Measurements from ENCODE around the gene STARD7. TPM values are rescaled to one million over a fixed set of nuclear protein-coding genes. Genes with fewer than 3 reads are reported as not detected.

The STARD7 gene
- total and polyA plus RNA-seq, 2 donors (not counting 3 experiments of a cell fraction or from before 2014, with no cell fraction given), result 61.2 to 132 TPM

GRCh38 chr2:96156926-96157648 lies 51.5 kb downstream of the STARD7 start:
- Histone ChIP-seq H2AFZ (ENCODE audit: low read depth, low read length) (no peak overlapping the region), H3K9me3 (replicated peaks; ENCODE audit: control insufficient read depth, insufficient read depth, low read length) (no peaks in the 10 kb centered on the region), H3K27ac (ENCODE audit: insufficient read depth, low read depth, low read length) (no peak overlapping the region), H3K4me1 (ENCODE audit: control insufficient read depth, extremely low read depth, insufficient read depth, low read length) (no peaks in the 10 kb centered on the region), H3K27me3 (ENCODE audit: control insufficient read depth in 2 of 2, insufficient read depth in 2 of 2, low read length in 2 of 2) (peaks cover 0 to 6% of the 10 kb centered on the region in 2 experiments), H3K79me2 (ENCODE audit: control insufficient read depth, insufficient read depth, low read length) (no peaks in the 10 kb centered on the region), H3K9me1 (replicated peaks; ENCODE audit: control insufficient read depth, extremely low read depth, insufficient read depth, low read length) (no peaks in the 10 kb centered on the region), H3K9ac (replicated peaks; ENCODE audit: extremely low read depth, insufficient read depth, low read length) (no peak overlapping the region), H3K4me3 (replicated peaks in 1 of 3; ENCODE audit: insufficient read depth in 1 of 3, low read depth in 1 of 3, low read length in 3 of 3) (no peak overlapping the region), H3K4me2 (ENCODE audit: insufficient read depth, low read length) (no peak overlapping the region), H4K20me1 (replicated peaks; ENCODE audit: control insufficient read depth, extremely low read depth, insufficient read depth, low read length) (no peaks in the 10 kb centered on the region), H3K36me3 (ENCODE audit: control insufficient read depth in 2 of 2, extremely low read depth in 1 of 2, insufficient read depth in 2 of 2, low read length in 2 of 2) (no peaks in the 10 kb centered on the region)
- TF ChIP-seq GATA2 (IDR thresholded peaks at IDR 0.05; ENCODE audit: insufficient read depth, insufficient read length, low read depth, low read length), result no peak
- TF ChIP-seq JUN (IDR thresholded peaks at IDR 0.05; ENCODE audit: borderline replicate concordance, insufficient read depth, insufficient read length, low read depth), result no peak
- TF ChIP-seq POLR2A (IDR thresholded peaks at IDR 0.05; ENCODE audit: low read depth, low read length), result no peak
- TF ChIP-seq MYC (IDR thresholded peaks at IDR 0.05; ENCODE audit: low read depth, low read length), result no peak
- TF ChIP-seq MAX (IDR thresholded peaks at IDR 0.05; ENCODE audit: insufficient read depth, insufficient read length), result no peak
- intact Hi-C loops (cut with micrococcal nuclease) (no loop called here), dilution Hi-C loops (cut with MboI; ENCODE audit: extremely low pct_ligation_motif_present, low sequenced_read_pairs) (no loop called here)
- no TSS peak for BruUV-seq (replicated peaks)
- ChIA-PET CTCF (interaction anchor here (4.0 kb wide), 1 partner anchor 18 kb away, joined by 23 read pairs; no protein-coding TSS in a partner anchor), POLR2A (interaction anchor here (0.6 kb wide), 1 partner anchor 84 kb away, joined by 6 read pairs; no protein-coding TSS in a partner anchor)
- DNase-seq (ENCODE audit: low read depth, low spot score) (no peak), FAIRE-seq (no peak)

GRCh38 chr2:96156011-96156820 lies 52.4 kb downstream of the STARD7 start:
- CTCF ChIA-PET, result interaction anchor here (4.0 to 6.3 kb wide), 2 partner anchors 19 kb away, joined by 23 to 26 read pairs; no protein-coding TSS in a partner anchor
- FAIRE-seq, result no peak
- H3K36me3 ChIP-seq (ENCODE audit: control insufficient read depth in 2 of 2, extremely low read depth in 1 of 2, insufficient read depth in 2 of 2, low read length in 2 of 2), result no peaks in the 10 kb centered on the region
- no peak for DNase-seq (ENCODE audit: low read depth, low spot score)
- no peaks in the 10 kb centered on the region for H3K9me1 ChIP-seq (replicated peaks; ENCODE audit: control insufficient read depth, extremely low read depth, insufficient read depth, low read length)
- TF ChIP-seq CTCF (IDR thresholded peaks at IDR 0.05; ENCODE audit: extremely low read depth in 1 of 2, insufficient read depth in 1 of 2, low read depth in 1 of 2, low read length in 2 of 2), result no peak
- no peak for TF ChIP-seq JUN (IDR thresholded peaks at IDR 0.05; ENCODE audit: borderline replicate concordance, insufficient read depth, insufficient read length, low read depth)
- no peak for TF ChIP-seq EZH2 (IDR thresholded peaks at IDR 0.05; ENCODE audit: borderline replicate concordance, low read depth, low read length, severe bottlenecking)
- no peak for TF ChIP-seq MYC (IDR thresholded peaks at IDR 0.05; ENCODE audit: low read depth, low read length)
- no peak for TF ChIP-seq GATA2 (IDR thresholded peaks at IDR 0.05; ENCODE audit: insufficient read depth, insufficient read length, low read depth, low read length)
- no peak for TF ChIP-seq MAX (IDR thresholded peaks at IDR 0.05; ENCODE audit: insufficient read depth, insufficient read length)
- TF ChIP-seq POLR2A (IDR thresholded peaks at IDR 0.05; ENCODE audit: low read depth, low read length), result no peak
- TF ChIP-seq FOS (IDR thresholded peaks at IDR 0.05; ENCODE audit: borderline replicate concordance, insufficient read depth, low read length), result no peak
- TF ChIP-seq POLR2AphosphoS5 (IDR thresholded peaks at IDR 0.05; ENCODE audit: insufficient read depth, low read depth, low read length), result no peak
- no peak overlapping the region for H3K9ac ChIP-seq (replicated peaks; ENCODE audit: extremely low read depth, insufficient read depth, low read length)
- H3K4me1 ChIP-seq (ENCODE audit: control insufficient read depth, extremely low read depth, insufficient read depth, low read length), result no peaks in the 10 kb centered on the region
- H3K9me3 ChIP-seq (replicated peaks; ENCODE audit: control insufficient read depth, insufficient read depth, low read length), result no peaks in the 10 kb centered on the region
- POLR2A ChIA-PET, result interaction anchor here (0.6 kb wide), 1 partner anchor 85 kb away, joined by 6 read pairs; no protein-coding TSS in a partner anchor
- intact Hi-C loops (cut with micrococcal nuclease), result no loop called here
- H3K4me2 ChIP-seq (ENCODE audit: insufficient read depth, low read length), result no peak overlapping the region
- H3K79me2 ChIP-seq (ENCODE audit: control insufficient read depth, insufficient read depth, low read length), result no peaks in the 10 kb centered on the region
- H4K20me1 ChIP-seq (replicated peaks; ENCODE audit: control insufficient read depth, extremely low read depth, insufficient read depth, low read length), result no peaks in the 10 kb centered on the region
- no peak overlapping the region for H3K27ac ChIP-seq (ENCODE audit: insufficient read depth, low read depth, low read length)
- peaks cover 0 to 6% of the 10 kb centered on the region in 2 experiments for H3K27me3 ChIP-seq (ENCODE audit: control insufficient read depth in 2 of 2, insufficient read depth in 2 of 2, low read length in 2 of 2)
- H2AFZ ChIP-seq (ENCODE audit: low read depth, low read length), result no peak overlapping the region
- dilution Hi-C loops (cut with MboI; ENCODE audit: extremely low pct_ligation_motif_present, low sequenced_read_pairs), result no loop called here
- H3K4me3 ChIP-seq (replicated peaks in 1 of 3; ENCODE audit: insufficient read depth in 1 of 3, low read depth in 1 of 3, low read length in 3 of 3), result no peak overlapping the region
- no TSS peak for BruUV-seq (replicated peaks)
